GM19043 (cell line): Measurements from ENCODE around the gene APH1B.

Experiments used
- ATAC-seq: cut with Tn5 transposase; IDR thresholded peaks from one replicate; pipeline ENCODE4 v1.9.1; 2021; ENCODE audit warnings: low read depth; ENCODE audit not compliant: unreplicated experiment

The APH1B gene

GRCh38 chr15:63251701-63252100, 25.7 kb upstream of the APH1B start:
- no peak for ATAC-seq

DNA sequence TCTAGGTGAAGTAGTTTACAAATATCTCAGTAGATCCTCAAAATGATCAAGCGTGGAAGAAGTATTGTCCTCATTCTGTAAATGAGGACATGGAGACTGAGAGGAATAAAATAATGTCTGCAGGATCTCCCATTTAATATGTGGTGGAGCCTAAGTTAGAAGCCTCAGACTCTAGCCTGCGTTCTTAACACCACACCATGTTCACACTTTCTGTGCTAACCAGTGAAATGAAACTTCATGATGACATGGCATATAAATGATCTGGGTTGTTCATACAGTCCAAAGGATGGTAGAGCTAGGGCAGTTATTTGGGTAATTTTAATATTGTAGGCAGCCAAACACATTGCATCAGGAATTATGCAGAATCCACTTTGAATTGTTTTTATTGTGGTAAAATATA, 25.1 kb upstream of the APH1B start:
- no peak for ATAC-seq

- ATAC-seq, result no peak
Measured at GRCh38 chr15:63254991-63255390, 22.4 kb upstream of the APH1B start.

DNA sequence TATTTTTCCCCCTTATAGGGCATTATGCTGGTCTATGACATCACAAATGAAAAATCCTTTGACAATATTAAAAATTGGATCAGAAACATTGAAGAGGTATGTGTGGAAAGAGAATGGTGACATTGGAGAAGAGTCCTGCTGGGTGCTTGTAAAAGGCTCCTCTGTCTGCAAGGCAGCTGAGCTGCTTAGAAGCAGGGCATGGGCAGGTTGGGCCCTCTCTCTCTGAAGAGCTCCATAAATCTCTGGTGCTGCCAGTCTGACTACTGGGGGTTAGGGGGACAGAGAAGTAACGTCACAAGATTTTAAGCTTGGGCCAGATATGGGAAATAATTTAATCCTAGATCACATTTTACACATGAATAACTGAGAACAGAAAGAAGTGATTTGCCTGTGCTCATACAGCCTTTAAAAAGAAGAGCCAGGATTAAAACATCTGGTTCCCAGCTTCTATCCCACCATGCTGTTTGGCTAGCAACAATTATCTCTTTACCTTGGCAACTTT, 21.9 kb upstream of the APH1B start:
- no peak for ATAC-seq

- no peak for ATAC-seq
Measured at GRCh38 chr15:63256433-63257274, 20.8 kb upstream of the APH1B start.

- no peak for ATAC-seq
Measured at GRCh38 chr15:63258658-63259057, 18.7 kb upstream of the APH1B start.

DNA sequence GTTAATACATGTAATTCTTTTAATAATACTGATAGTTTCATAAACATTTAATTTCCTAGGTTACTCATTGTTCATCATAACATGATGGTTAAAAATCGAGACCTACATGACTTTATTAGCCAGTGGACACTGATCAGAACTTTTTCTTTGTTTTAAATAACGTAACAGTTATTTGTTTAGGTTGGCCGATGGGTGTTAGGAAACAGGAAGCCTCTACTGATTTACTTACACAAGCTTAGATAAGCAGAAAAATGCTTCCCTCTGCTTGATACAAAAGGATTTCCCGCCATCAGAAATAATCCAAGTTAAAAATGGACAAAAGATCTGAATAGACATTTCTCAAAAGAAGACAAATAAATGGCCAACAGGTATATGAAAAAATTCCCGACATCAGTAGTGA, 16.6 kb upstream of the APH1B start:
- ATAC-seq, result no peak

DNA sequence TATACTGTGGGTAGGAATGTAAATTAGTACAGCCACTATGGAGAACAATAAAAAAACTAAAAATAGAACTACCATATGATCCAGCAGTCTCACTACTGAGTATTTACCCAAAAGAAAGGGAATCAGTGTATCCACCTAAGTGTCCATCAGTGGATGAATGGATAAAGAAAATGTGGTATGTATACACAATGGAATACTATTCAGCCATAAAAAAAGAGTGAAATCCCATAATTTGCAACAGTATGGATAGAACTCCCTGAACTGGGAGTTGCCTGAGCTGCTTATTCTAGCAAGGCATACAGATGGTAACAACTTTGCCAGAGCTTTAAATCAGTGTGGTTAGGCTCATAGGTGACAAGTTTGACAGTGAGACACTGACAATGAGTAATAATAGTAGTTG, 16.1 kb upstream of the APH1B start:
- ATAC-seq, result no peak

- no peak for ATAC-seq
Measured at GRCh38 chr15:63263519-63263918, 13.9 kb upstream of the APH1B start.

- ATAC-seq, result no peak
Measured at GRCh38 chr15:63264688-63265293, 12.6 kb upstream of the APH1B start.

DNA sequence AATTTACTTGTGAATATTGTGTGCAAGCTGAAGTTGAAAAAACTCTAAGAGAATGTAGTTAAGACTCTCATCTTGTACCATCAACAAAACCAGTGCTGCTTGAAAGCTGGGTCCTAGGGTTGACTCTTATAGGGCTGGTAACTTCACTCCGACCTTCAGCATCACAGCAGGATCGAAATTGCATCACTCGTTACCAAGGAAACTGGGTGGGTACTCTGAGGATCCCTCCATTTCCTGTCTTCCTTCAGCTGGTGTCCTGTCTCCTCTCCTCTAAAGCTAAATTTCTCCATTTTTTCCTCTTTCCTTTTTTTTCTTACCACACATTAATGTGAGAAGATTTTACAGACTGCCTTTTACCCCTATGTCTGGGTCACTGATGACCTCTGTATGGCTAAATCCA, 3.0 kb upstream of the APH1B start:
- no peak for ATAC-seq

DNA sequence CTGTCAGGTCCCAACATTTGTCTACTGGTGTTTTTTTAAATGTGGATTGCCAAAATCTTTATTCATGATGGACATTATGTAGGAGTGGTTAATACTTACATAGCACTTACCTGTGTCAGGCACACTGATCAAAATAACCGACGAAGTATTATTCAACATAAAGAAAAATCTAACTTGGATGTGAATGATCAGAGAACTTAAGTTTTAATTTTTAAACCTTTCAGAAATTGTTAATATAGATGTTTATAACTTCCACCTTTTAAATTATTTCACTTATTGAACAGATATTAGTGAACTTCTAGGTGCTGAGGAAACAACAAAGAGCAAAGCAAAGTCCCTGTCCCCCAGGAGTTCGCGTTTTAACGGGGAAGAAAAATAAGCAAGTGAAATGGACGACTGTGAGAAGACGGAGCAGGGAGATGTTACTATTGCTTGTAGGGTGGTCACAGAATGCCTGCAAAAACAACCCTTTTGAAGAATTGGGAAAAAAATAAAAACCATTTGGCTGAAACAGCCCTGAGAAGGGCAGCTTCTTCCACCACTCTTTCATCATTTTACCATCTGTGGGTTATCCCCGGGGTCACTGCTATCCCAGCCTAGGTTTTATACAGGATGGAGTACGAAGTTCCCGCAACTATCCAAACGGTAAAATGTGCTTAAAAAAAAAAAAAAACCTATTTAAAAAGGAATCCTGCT, 915 bp upstream of the APH1B start:
- ATAC-seq, result no peak

GRCh38 chr15:63277893-63278456, 570 bp downstream of the APH1B start:
- no peak for ATAC-seq

DNA sequence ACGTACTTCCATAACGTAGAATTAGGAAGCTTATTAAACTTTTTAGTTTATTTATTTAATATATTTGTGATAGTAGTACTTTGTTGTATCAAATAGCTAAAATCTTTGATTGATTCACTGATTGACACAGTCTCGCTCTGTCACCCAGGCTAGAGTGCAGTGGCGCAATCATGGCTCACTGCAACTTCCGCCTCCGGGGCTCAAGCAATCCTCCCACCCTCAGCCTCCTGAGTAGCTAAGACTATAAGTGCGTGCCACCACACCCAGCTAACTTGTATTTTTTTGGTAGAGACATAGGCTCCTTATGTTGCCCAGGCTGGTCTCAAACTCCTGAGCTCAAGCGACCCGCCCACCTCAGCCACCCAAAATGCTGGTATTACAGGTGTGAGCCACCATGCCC, 5.7 kb downstream of the APH1B start:
- no peak for ATAC-seq

DNA sequence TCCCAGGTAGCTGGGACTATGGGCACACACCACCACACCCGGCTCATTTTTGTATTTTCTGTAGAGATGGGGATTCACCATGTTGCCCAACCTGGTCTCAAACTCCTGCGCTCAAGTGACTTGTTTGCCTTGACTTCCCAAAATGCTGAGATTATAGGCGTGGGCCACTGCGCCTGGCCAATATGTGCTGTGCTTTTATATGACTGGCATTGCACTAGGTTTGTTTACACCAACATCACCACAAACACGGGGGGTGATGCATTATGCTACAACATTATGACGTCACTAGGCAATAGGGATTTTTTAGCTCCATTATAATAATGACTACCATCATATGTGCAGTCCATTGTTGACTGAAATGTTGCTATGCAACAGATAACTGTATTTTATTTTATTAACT, 6.9 kb downstream of the APH1B start:
- ATAC-seq, result no peak

DNA sequence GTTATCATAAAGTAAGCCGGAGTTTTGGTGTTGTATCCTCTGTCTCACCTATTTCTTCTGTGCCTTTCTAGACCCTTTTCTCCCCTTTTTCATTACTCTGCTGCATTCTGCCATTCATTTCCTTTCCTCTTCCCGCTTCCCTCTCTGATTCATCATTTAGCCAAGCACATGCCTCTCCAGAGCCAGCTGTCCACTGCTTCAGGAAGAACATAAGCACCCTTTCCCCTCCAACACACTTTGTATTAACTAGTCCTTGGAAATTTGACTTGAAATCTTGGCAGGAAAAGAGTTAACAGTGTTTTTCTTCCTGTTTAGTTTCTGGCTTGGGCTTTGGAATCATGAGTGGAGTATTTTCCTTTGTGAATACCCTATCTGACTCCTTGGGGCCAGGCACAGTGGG, 9.7 kb downstream of the APH1B start:
- no peak for ATAC-seq

DNA sequence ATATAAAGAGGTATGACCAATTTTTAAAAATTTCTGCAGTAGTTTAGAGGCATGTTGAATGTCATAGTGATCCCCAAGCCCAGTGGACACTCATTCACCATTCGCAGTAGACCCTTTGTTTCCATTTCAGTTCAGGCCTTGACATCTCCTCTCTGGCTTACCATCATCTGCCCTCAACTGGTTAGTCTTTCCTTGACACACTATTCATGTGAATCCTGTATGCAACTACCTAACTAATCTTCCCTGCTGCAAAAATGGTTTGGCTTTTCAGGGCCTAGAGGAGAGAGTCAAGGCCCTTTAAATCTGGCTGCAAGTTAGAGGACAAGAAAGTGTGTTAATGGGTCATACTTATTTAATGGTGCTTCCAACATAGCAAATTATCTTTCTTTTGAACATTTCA, 10.9 kb downstream of the APH1B start:
- ATAC-seq, result no peak

DNA sequence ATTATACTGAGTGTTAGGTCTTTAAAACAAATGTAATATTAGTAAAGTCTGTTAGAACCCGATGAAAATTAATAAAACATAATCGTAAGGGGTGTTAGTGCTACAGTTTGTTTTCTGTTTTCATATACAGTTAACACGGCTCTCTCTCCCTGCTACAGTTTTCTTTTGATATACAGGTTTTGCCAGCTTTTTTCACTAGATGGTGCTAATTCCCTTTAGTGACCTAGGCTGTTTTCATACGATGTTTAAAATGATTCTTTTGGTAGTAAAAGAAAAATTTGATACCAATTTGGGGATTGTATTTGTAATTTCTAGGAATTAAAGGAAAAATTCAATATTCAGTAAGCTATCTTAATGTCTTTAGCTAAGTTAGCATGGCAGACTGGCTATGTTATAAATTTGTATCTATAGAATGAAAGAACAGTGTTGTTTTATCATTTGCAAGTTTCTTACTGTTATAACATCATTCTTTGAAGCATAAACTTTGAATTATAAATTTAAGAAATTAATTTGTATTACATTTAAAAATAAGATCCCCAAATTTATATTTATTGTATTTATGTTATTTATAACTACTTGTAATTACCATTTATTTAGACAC, 11.5 kb downstream of the APH1B start:
- no peak for ATAC-seq

GRCh38 chr15:63291507-63291906, 14.1 kb downstream of the APH1B start:
- no peak for ATAC-seq

GRCh38 chr15:63292241-63292640, 14.8 kb downstream of the APH1B start:
- ATAC-seq, result no peak

- ATAC-seq, result no peak
Measured at GRCh38 chr15:63292771-63293170, 15.4 kb downstream of the APH1B start.
